ENCODE data around the gene TMCC1.
A peak's percentile ranks its signal among the peaks of the same experiment; 100 is the strongest.

The TMCC1 gene

DNA sequence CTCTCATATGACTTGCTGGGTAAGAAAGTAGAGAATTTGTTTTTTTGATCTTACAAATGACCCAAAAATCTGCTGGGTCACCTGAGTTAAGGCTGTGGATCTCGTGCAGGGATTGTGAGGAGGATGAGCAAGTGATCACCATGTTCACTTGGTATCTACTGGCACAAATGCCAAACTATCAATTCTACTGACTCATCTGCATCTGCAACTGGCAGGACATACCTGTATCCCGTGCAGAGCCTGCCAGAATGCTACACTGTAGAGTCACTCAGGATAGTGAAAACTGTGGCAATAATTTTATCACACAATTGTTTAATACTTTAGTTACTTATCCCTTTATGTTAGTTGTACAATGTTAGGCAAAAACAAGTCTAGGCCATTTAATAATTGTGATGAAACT lies 157.4 kb downstream of the TMCC1 start:
- H3K4me3 ChIP-seq (ENCODE audit: low read length) = no peak overlapping the region
- TF ChIP-seq, protein P1, sequence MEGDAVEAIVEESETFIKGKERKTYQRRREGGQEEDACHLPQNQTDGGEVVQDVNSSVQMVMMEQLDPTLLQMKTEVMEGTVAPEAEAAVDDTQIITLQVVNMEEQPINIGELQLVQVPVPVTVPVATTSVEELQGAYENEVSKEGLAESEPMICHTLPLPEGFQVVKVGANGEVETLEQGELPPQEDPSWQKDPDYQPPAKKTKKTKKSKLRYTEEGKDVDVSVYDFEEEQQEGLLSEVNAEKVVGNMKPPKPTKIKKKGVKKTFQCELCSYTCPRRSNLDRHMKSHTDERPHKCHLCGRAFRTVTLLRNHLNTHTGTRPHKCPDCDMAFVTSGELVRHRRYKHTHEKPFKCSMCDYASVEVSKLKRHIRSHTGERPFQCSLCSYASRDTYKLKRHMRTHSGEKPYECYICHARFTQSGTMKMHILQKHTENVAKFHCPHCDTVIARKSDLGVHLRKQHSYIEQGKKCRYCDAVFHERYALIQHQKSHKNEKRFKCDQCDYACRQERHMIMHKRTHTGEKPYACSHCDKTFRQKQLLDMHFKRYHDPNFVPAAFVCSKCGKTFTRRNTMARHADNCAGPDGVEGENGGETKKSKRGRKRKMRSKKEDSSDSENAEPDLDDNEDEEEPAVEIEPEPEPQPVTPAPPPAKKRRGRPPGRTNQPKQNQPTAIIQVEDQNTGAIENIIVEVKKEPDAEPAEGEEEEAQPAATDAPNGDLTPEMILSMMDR (IDR thresholded peaks at IDR 0.05; ENCODE audit: insufficient read depth, low read depth, low read length, missing control alignments) = no peak
- peak; percentile 23 for DNase-seq (ENCODE audit: low read depth)

DNA sequence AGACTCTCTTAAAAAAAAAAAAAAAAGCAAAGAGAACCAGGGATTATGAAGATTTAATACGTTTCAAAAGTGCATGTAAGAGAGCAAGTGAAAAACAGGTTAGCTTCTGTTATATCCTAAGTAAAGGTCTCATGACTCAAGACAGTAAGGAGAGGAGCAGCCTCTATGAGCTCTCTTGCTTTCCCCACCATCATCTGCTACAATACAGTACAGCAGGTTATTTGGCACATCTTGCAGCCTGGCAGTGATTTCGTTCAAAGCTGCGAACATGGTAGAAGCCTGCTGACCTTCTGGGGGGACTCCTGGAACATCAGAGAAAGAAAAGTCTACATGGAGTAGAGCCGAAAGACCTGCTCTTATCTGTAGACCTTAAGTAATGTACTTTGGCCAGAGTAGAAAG lies 157.9 kb downstream of the TMCC1 start:
- no peak for DNase-seq (ENCODE audit: low read depth)
- H3K4me3 ChIP-seq (ENCODE audit: low read length) = no peak overlapping the region
- TF ChIP-seq, protein P1 (IDR thresholded peaks at IDR 0.05; ENCODE audit: insufficient read depth, low read depth, low read length, missing control alignments) = no peak

DNA sequence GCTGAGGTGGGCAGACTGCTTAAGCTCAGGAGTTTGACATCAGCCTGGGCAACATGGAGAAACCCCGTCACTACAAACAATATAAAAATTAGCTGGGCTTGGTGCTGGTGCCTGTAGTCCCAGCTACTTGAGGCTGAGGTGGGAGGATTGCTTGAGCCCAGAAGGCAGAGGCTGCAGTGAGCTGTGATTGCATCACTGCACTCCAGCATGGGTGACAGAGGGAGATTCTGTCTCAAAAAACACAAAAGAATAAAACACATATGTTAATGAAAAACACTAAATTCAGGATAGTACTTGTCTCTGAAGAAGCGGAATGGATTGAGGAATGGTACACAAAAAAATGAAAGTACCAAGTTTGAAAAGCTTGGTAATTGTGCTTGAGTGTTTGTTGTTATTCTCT lies 159.1 kb downstream of the TMCC1 start:
- TF ChIP-seq, protein P1 (IDR thresholded peaks at IDR 0.05; ENCODE audit: insufficient read depth, low read depth, low read length, missing control alignments) = no peak
- no peak overlapping the region for H3K4me3 ChIP-seq (ENCODE audit: low read length)

DNA sequence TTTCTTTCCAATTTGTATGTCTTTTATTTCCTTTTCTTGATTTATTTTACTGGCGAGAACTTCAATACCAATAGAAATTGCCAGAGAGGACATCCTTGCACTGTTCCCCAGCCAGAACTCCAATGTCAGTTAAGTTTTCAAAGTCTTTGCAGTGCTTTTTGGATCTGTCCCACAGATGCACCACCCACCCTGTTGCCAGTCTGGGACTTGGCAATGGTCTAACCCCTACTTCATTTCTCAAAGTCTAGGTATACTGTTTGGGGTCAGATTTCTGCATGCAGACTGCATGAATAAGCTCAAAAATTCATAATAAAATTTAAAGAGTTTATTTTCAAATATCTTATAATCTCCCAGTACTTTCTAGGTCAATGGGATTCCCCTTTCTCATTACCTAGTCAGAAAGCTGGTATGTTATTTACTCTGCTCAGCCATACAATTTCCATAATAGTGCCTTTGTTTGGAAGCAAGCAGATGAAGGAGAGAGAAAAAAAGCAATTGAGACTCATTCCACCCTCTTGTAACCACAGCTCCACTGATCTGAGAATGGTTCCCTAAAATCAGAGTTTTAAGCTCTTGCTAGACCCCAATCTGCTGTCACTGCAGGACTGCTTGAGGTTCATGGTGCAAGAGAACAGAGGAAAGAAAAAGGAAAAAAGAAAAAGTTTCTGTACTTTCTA lies 161.2 kb downstream of the TMCC1 start:
- TF ChIP-seq, protein P1 (IDR thresholded peaks at IDR 0.05; ENCODE audit: insufficient read depth, low read depth, low read length, missing control alignments) = no peak
- no peak for DNase-seq (ENCODE audit: low read depth)
- H3K4me3 ChIP-seq (ENCODE audit: low read length) = no peak overlapping the region

More for the DNA sequence above, 159.1 kb downstream of the TMCC1 start:
- DNase-seq (ENCODE audit: low read depth) = no peak

DNA sequence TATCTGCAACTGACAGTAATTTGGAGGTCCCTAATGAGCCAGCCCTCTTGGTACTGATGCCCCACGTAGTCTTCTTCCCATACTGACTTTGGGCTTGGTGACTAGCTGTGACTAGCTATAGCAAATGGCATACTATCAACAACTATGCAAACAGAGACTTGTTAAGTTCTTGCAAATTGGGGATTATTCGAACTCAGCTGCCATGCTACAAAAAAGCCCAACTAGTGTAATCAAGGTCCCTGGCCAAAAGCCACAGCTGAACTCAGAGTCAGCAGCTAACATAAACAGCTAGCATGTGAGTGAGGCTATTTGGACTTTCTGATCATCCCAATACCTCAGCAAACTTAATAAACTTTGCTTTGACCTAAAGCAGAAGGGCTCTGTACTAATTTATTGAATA lies 165.8 kb downstream of the TMCC1 start:
- no peak overlapping the region for H3K4me3 ChIP-seq (ENCODE audit: low read length)
- DNase-seq (ENCODE audit: low read depth) = no peak
- TF ChIP-seq, protein P1 (IDR thresholded peaks at IDR 0.05; ENCODE audit: insufficient read depth, low read depth, low read length, missing control alignments) = no peak

DNA sequence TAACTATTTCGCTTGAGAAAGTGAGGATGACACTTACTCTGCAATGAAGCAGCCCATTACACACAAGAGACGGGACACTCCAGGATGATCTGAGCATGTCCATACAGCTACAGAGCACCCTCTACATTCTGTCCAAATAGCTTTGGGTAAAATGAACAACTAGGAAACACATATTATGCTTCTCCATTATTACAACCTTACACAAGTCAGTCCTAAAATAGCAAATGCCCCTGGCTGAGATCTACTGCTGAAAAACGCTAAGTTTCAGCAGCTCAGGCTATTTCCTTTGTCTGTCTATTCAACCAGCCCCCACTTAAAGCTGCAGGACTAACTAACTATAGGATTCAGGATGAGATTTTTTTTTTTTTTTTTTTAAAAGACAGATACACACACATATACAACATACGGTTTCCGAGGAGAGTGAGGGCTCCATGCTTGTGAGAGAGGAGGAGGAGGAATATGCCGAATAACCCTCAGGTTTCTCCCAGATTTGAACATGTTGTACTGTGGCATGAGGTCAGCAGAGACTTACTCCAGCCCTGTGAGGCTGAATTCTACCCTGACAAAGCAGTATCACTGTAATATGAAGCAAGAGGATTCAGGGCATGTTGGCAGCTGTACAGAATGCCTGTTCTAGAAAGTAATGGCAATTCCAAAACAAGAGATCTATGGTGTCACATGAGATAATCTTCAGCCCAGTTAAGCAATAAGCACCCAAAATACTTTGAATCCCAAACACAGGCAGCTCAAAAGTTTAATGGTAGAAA lies 169.8 kb downstream of the TMCC1 start:
- DNase-seq (ENCODE audit: low read depth) = peak; percentile 93
- TF ChIP-seq, protein P1 (IDR thresholded peaks at IDR 0.05; ENCODE audit: insufficient read depth, low read depth, low read length, missing control alignments) = no peak
- no peak overlapping the region for H3K4me3 ChIP-seq (ENCODE audit: low read length)
